Subcutaneous abdominal adipose tissue (tissue), 5 donors: Measurements from ENCODE around the gene EPB41L1.

Experiments
- H3K27ac ChIP-seq: one replicate; pipeline ENCODE4 v1.7.0; 2013; ENCODE audit warnings: low read depth, mild to moderate bottlenecking, inconsistent platforms, low read length, moderate library complexity
- H3K27me3 ChIP-seq, 5 donors: one replicate each; pipeline ENCODE4 v1.7.0; 2013; ENCODE audit warnings: low read length in 5 of 5, inconsistent platforms in 1 of 5; ENCODE audit not compliant: control insufficient read depth in 5 of 5, insufficient read depth in 4 of 5
- H3K36me3 ChIP-seq, 5 donors: one replicate each; pipeline ENCODE4 v1.7.0; 2013; ENCODE audit warnings: low read length in 5 of 5; ENCODE audit not compliant: control insufficient read depth in 5 of 5, insufficient read depth in 5 of 5
- H3K4me1 ChIP-seq, 5 donors: one replicate each; pipeline ENCODE4 v1.7.0; 2013; ENCODE audit warnings: low read length in 5 of 5, mild to moderate bottlenecking in 3 of 5, moderate library complexity in 1 of 5; ENCODE audit not compliant: control insufficient read depth in 5 of 5, insufficient read depth in 5 of 5
- H3K4me3 ChIP-seq, 5 donors: one replicate each; pipeline ENCODE4 v1.7.0; 2013; ENCODE audit warnings: low read length in 5 of 5, low read depth in 1 of 5
- H3K9ac ChIP-seq, 5 donors: one replicate each; pipeline ENCODE4 v1.7.0; 2013; ENCODE audit warnings: low read length in 5 of 5, mild to moderate bottlenecking in 4 of 5, moderate library complexity in 3 of 5
- H3K9me3 ChIP-seq, 5 donors: one replicate each; pipeline ENCODE4 v1.7.0; 2013; ENCODE audit warnings: low read length in 5 of 5; ENCODE audit not compliant: control insufficient read depth in 5 of 5
- donor health status: healthy.
- donor health status: healthy.
- donor health status: healthy.
- donor health status: healthy.
- donor health status: healthy.

Gene EPB41L1

GRCh38 chr20:36121981-36122930 is 32.3 kb upstream of the EPB41L1 start:
- peak overlapping the region in 1 of 5 donors; percentile 2 for H3K9ac ChIP-seq
- peaks cover 0 to 28% (median 10%) of the 10 kb centered on the region in 5 donors for H3K36me3 ChIP-seq
- H3K4me1 ChIP-seq: peaks cover 2 to 11% (median 9%) of the 10 kb centered on the region in 5 donors
- H3K27me3 ChIP-seq: no peaks in the 10 kb centered on the region
- no peak overlapping the region for H3K27ac ChIP-seq
- no peak overlapping the region for H3K4me3 ChIP-seq
- H3K9me3 ChIP-seq: no peaks in the 10 kb centered on the region

GRCh38 chr20:36122931-36123288 is 31.6 kb upstream of the EPB41L1 start:
- no peaks in the 10 kb centered on the region for H3K9me3 ChIP-seq
- H3K4me3 ChIP-seq: no peak overlapping the region
- H3K9ac ChIP-seq: no peak overlapping the region
- peaks cover under 1 to 5% (median 3%) of the 10 kb centered on the region in 5 donors for H3K4me1 ChIP-seq
- H3K36me3 ChIP-seq: peaks cover 0 to 28% (median 10%) of the 10 kb centered on the region in 5 donors
- no peak overlapping the region for H3K27ac ChIP-seq
- H3K27me3 ChIP-seq: no peaks in the 10 kb centered on the region

- Histone ChIP-seq H3K4me1 (peaks cover 2 to 22% (median 5%) of the 10 kb centered on the region in 5 donors), H3K27ac (peak overlapping the region; percentile 6), H3K36me3 (peaks cover 0 to 33% (median 10%) of the 10 kb centered on the region in 5 donors), H3K9ac (no peak overlapping the region), H3K9me3 (no peaks in the 10 kb centered on the region), H3K4me3 (no peak overlapping the region), H3K27me3 (no peaks in the 10 kb centered on the region)
Measured at GRCh38 chr20:36125097-36125496, 29.4 kb upstream of the EPB41L1 start.

GRCh38 chr20:36126836-36127527 is 27.6 kb upstream of the EPB41L1 start:
- Histone ChIP-seq H3K27me3 (no peaks in the 10 kb centered on the region), H3K4me3 (no peak overlapping the region), H3K36me3 (peaks cover 0 to 30% (median 10%) of the 10 kb centered on the region in 5 donors), H3K4me1 (peaks cover 2 to 24% (median 5%) of the 10 kb centered on the region in 5 donors), H3K9ac (no peak overlapping the region), H3K27ac (peak overlapping the region; percentile 27), H3K9me3 (no peaks in the 10 kb centered on the region)

- Histone ChIP-seq H3K9ac (peak overlapping the region in 1 of 5 donors; percentile 16), H3K27me3 (no peaks in the 10 kb centered on the region), H3K9me3 (no peaks in the 10 kb centered on the region), H3K36me3 (peaks cover 0 to 21% (median 7%) of the 10 kb centered on the region in 5 donors), H3K4me3 (no peak overlapping the region), H3K27ac (peak overlapping the region; percentile 52), H3K4me1 (peaks cover 2 to 36% (median 14%) of the 10 kb centered on the region in 5 donors)
Measured at GRCh38 chr20:36128463-36129159, 25.9 kb upstream of the EPB41L1 start.

- peak overlapping the region; percentile 52 for H3K27ac ChIP-seq
- no peaks in the 10 kb centered on the region for H3K9me3 ChIP-seq
- no peak overlapping the region for H3K4me3 ChIP-seq
- peaks cover 2 to 41% (median 14%) of the 10 kb centered on the region in 5 donors for H3K4me1 ChIP-seq
- H3K27me3 ChIP-seq: no peaks in the 10 kb centered on the region
- peaks cover 0 to 21% (median 7%) of the 10 kb centered on the region in 5 donors for H3K36me3 ChIP-seq
- H3K9ac ChIP-seq: peak overlapping the region in 1 of 5 donors; percentile 16
Measured at GRCh38 chr20:36129160-36129543, 25.4 kb upstream of the EPB41L1 start.

- Histone ChIP-seq H3K27ac (peak overlapping the region; percentile 52), H3K4me1 (peaks cover under 1 to 48% (median 17%) of the 10 kb centered on the region in 5 donors), H3K9ac (no peak overlapping the region), H3K36me3 (peaks cover 0 to 14% (median 5%) of the 10 kb centered on the region in 5 donors), H3K9me3 (no peaks in the 10 kb centered on the region), H3K4me3 (no peak overlapping the region), H3K27me3 (no peaks in the 10 kb centered on the region)
Measured at GRCh38 chr20:36130390-36130789, 24.1 kb upstream of the EPB41L1 start.

GRCh38 chr20:36132802-36133211 is 21.7 kb upstream of the EPB41L1 start:
- Histone ChIP-seq H3K9ac (no peak overlapping the region), H3K9me3 (no peaks in the 10 kb centered on the region), H3K4me1 (peaks cover 0 to 48% (median 17%) of the 10 kb centered on the region in 5 donors), H3K27me3 (no peaks in the 10 kb centered on the region), H3K4me3 (no peak overlapping the region), H3K27ac (peak overlapping the region; percentile 35), H3K36me3 (peaks cover 0 to 5% (median 0%) of the 10 kb centered on the region in 5 donors)

- H3K27me3 ChIP-seq: no peaks in the 10 kb centered on the region
Measured at GRCh38 chr20:36133821-36134220, 20.7 kb upstream of the EPB41L1 start.

More at GRCh38 chr20:36133821-36134220, 20.7 kb upstream of the EPB41L1 start:
- no peak overlapping the region for H3K4me3 ChIP-seq
- no peaks in the 10 kb centered on the region for H3K36me3 ChIP-seq
- no peak overlapping the region for H3K9ac ChIP-seq
- peak overlapping the region; percentile 18 for H3K27ac ChIP-seq
- H3K4me1 ChIP-seq: peaks cover 0 to 40% (median 13%) of the 10 kb centered on the region in 5 donors
- no peaks in the 10 kb centered on the region for H3K9me3 ChIP-seq
